Astrocyte (in vitro differentiated cells and primary cell): ENCODE measurements around the gene MKNK2.

Source experiments
- CTCF ChIP-seq: IDR thresholded peaks from 2 replicates; pipeline ENCODE4 v1.5.1; 2011; ENCODE audit warnings: low read depth, mild to moderate bottlenecking, inconsistent platforms, low read length, moderate library complexity; ENCODE audit not compliant: insufficient read depth
- EZH2 ChIP-seq: IDR thresholded peaks from 2 replicates; pipeline ENCODE4 v1.6.1; 2012; ENCODE audit warnings: mild to moderate bottlenecking, low read length, inconsistent platforms; ENCODE audit not compliant: insufficient read depth

GRCh38 chr19:2055931-2056836 lies 5.1 kb upstream of the MKNK2 start:
- TF ChIP-seq CTCF (no peak), EZH2 (no peak)
